Fibroblast of lung (primary cell): ENCODE measurements around the gene TAF12. TPM values are rescaled to one million over a fixed set of nuclear protein-coding genes. Genes with fewer than 3 reads are reported as not detected.
A peak's percentile ranks its signal among the peaks of the same experiment; 100 is the strongest.
"Not testable (repeated sequence)": the region's sequence is repeated elsewhere in the genome, so short reads cannot be mapped to it uniquely, and the experiment has no call there.

Source experiments
- DNase-seq, 2 donors: peaks; one replicate each; pipeline versions ENCODE4 v3.0.0 to v3.0.0-alpha.2; 2010; ENCODE audit warnings: low read depth in 2 of 2
- H2AFZ ChIP-seq: 2 replicates; pipeline ENCODE4 v1.5.1; 2012; ENCODE audit warnings: low read length, control low read depth, inconsistent platforms
- H3K27ac ChIP-seq: 2 replicates; pipeline ENCODE4 v1.5.1; 2011; ENCODE audit warnings: low read length, control low read depth; ENCODE audit not compliant: insufficient read depth
- H3K27me3 ChIP-seq: 2 replicates; pipeline ENCODE4 v1.5.1; 2011; ENCODE audit warnings: mild to moderate bottlenecking, low read length; ENCODE audit not compliant: control insufficient read depth, insufficient read depth
- H3K36me3 ChIP-seq: 2 replicates; pipeline ENCODE4 v1.5.1; 2011; ENCODE audit warnings: low read length; ENCODE audit not compliant: control insufficient read depth, insufficient read depth
- H3K4me1 ChIP-seq: 2 replicates; pipeline ENCODE4 v1.5.1; 2011; ENCODE audit warnings: low read length; ENCODE audit not compliant: control insufficient read depth, insufficient read depth; ENCODE audit errors: extremely low read depth
- H3K4me2 ChIP-seq: 2 replicates; pipeline ENCODE4 v1.5.1; 2011; ENCODE audit warnings: low read length, control low read depth; ENCODE audit not compliant: insufficient read depth; ENCODE audit errors: extremely low read depth
- H3K4me3 ChIP-seq, 4 experiments: fragments of 200-600 bp in 1 of 4; sonication (generic) in 1 of 4; replicated peaks in 1 of 4; 2 replicates each; pipeline ENCODE4 v1.5.1; 2011 to 2016; ENCODE audit warnings: low read length in 4 of 4, low read depth in 3 of 4, mild to moderate bottlenecking in 3 of 4, control low read depth in 2 of 4, inconsistent platforms in 1 of 4, mixed read lengths in 1 of 4; ENCODE audit not compliant: insufficient read depth in 1 of 4; ENCODE audit errors: control extremely low read depth in 1 of 4
- H3K79me2 ChIP-seq: 2 replicates; pipeline ENCODE4 v1.5.1; 2012; ENCODE audit warnings: mild to moderate bottlenecking, low read length, inconsistent platforms; ENCODE audit not compliant: control insufficient read depth, insufficient read depth
- H3K9ac ChIP-seq: 2 replicates; pipeline ENCODE4 v1.5.1; 2011; ENCODE audit warnings: mild to moderate bottlenecking, low read length, control low read depth; ENCODE audit not compliant: insufficient read depth
- H3K9me3 ChIP-seq: 2 replicates; pipeline ENCODE4 v1.5.1; 2012; ENCODE audit warnings: low read depth, low read length; ENCODE audit not compliant: control insufficient read depth, insufficient read depth
- H4K20me1 ChIP-seq: 2 replicates; pipeline ENCODE4 v1.5.1; 2011; ENCODE audit warnings: low read length; ENCODE audit not compliant: control insufficient read depth, insufficient read depth; ENCODE audit errors: extremely low read depth
- CTCF ChIP-seq, 2 donors: IDR thresholded peaks in 1 of 2; conservative IDR thresholded peaks in 1 of 2; 1 replicate in 1 of 2; 2 replicates in 1 of 2; pipeline ENCODE4 v1.5.1; 2011 to 2012; ENCODE audit warnings: low read length in 2 of 2, control low read depth in 1 of 2, inconsistent platforms in 1 of 2, low read depth in 1 of 2, mild to moderate bottlenecking in 1 of 2
- EZH2 ChIP-seq: IDR thresholded peaks from 2 replicates; pipeline ENCODE4 v1.5.1; 2012; ENCODE audit warnings: low read length, control low read depth, mild to moderate bottlenecking; ENCODE audit errors: missing control alignments
- polyA plus RNA-seq, 2 donors: library from polyadenylated mRNA; depleted of rRNA in 1 of 2; stranded (reverse) in 1 of 2; unstranded in 1 of 2; fragments of >200 nt; gene quantifications; 2 replicates each; pipeline ENCODE4 v1.2.1, GENCODE V29; 2011 to 2012; ENCODE audit warnings: missing spikeins in 1 of 2
- total RNA-seq: library from RNA; depleted of rRNA; stranded (reverse); fragments of >200 nt; gene quantifications from 2 replicates; pipeline ENCODE4 v1.2.1, GENCODE V29; 2014

Gene TAF12
- total and polyA plus RNA-seq, 2 donors (not counting 1 experiment from before 2014, with no cell fraction given), result 49.7 to 52.2 TPM

GRCh38 chr1:28648008-28648473 is 5.2 kb upstream of the TAF12 start:
- no peaks in the 10 kb centered on the region for H3K36me3 ChIP-seq
- peak overlapping the region in 3 of 4 experiments; percentile 39 to 55 (median 54) for H3K4me3 ChIP-seq
- H2AFZ ChIP-seq, result peak overlapping the region; percentile 89
- H3K27me3 ChIP-seq, result no peaks in the 10 kb centered on the region
- DNase-seq, result peak; percentile 92 to 95
- TF ChIP-seq CTCF (conservative IDR thresholded peaks at IDR 0.05 in 1 of 2, IDR thresholded peaks at IDR 0.05 in 1 of 2; ENCODE audit: low read depth in 1 of 2, low read length in 2 of 2) (no peak), EZH2 (no peak)
- H3K27ac ChIP-seq, result peak overlapping the region; percentile 95
- H3K4me2 ChIP-seq, result peak overlapping the region; percentile 83
- H4K20me1 ChIP-seq, result no peaks in the 10 kb centered on the region
- peaks cover 13% of the 10 kb centered on the region for H3K4me1 ChIP-seq
- H3K9me3 ChIP-seq, result no peaks in the 10 kb centered on the region
- peak overlapping the region; percentile 73 for H3K9ac ChIP-seq
- H3K79me2 ChIP-seq, result no peaks in the 10 kb centered on the region

- TF ChIP-seq EZH2 (no peak), CTCF (conservative IDR thresholded peaks at IDR 0.05 in 1 of 2, IDR thresholded peaks at IDR 0.05 in 1 of 2; ENCODE audit: low read depth in 1 of 2, low read length in 2 of 2) (no peak)
Measured at GRCh38 chr1:28646040-28646439, 3.2 kb upstream of the TAF12 start.

GRCh38 chr1:28645406-28645805 is 2.5 kb upstream of the TAF12 start:
- H4K20me1 ChIP-seq, H3K9me3 ChIP-seq, H2AFZ ChIP-seq, H3K4me2 ChIP-seq, H3K79me2 ChIP-seq, H3K27ac ChIP-seq, DNase-seq, H3K9ac ChIP-seq, H3K27me3 ChIP-seq, H3K4me3 ChIP-seq, H3K36me3 ChIP-seq: not testable (repeated sequence)
- peaks cover 13% of the 10 kb centered on the region for H3K4me1 ChIP-seq

More at GRCh38 chr1:28646040-28646439, 3.2 kb upstream of the TAF12 start:
- no peak overlapping the region for H3K4me2 ChIP-seq
- H4K20me1 ChIP-seq, result no peaks in the 10 kb centered on the region
- no peak overlapping the region for H3K9ac ChIP-seq
- no peak for DNase-seq
- H3K27ac ChIP-seq, result no peak overlapping the region
- no peaks in the 10 kb centered on the region for H3K9me3 ChIP-seq
- no peak overlapping the region for H2AFZ ChIP-seq
- no peak overlapping the region for H3K4me3 ChIP-seq
- H3K79me2 ChIP-seq, result peaks cover 7% of the 10 kb centered on the region
- H3K4me1 ChIP-seq, result peaks cover 13% of the 10 kb centered on the region
- no peaks in the 10 kb centered on the region for H3K36me3 ChIP-seq
- H3K27me3 ChIP-seq, result no peaks in the 10 kb centered on the region
